AG04450 (cell line): Measurements from ENCODE around the gene FBXO24. TPM values are rescaled to one million over a fixed set of nuclear protein-coding genes. Genes with fewer than 3 reads are reported as not detected.
A peak's percentile ranks its signal among the peaks of the same experiment; 100 is the strongest.
"Not testable (repeated sequence)": the region's sequence is repeated elsewhere in the genome, so short reads cannot be mapped to it uniquely, and the experiment has no call there.

ENCODE experiments used
- CTCF ChIA-PET: fragments of 300-600, 350-600 bp; formaldehyde crosslinking; extraction: SDS; loops from one replicate; lab custom pipeline; 2022; ENCODE audit warnings: antibody characterized with exemption, inconsistent platforms; lab: Charles Lee
- POLR2A ChIA-PET: fragments of 350-600 bp; formaldehyde crosslinking; extraction: SDS; loops from one replicate; lab custom pipeline; 2021; ENCODE audit warnings: antibody characterized with exemption, inconsistent platforms; lab: Yijun Ruan, JAX
- DNase-seq: peaks from one replicate; pipeline ENCODE4 v3.0.0-alpha.2; 2011; ENCODE audit warnings: low read depth, low spot score
- H3K27ac ChIP-seq: one replicate; pipeline ENCODE4 v1.5.1; 2012; ENCODE audit warnings: low read depth, low read length, control low read depth
- H3K27me3 ChIP-seq: one replicate; pipeline ENCODE4 v1.6.0; 2012; ENCODE audit warnings: low read length; ENCODE audit not compliant: control insufficient read depth, insufficient read depth
- H3K4me3 ChIP-seq: 2 replicates; pipeline ENCODE4 v1.5.1; 2011; ENCODE audit warnings: mild to moderate bottlenecking, low read depth, low read length, control low read depth
- H3K9me3 ChIP-seq: 2 replicates; pipeline ENCODE4 v1.5.1; 2012; ENCODE audit warnings: low read length; ENCODE audit not compliant: control insufficient read depth, insufficient read depth
- polyA plus RNA-seq: library from polyadenylated mRNA; depleted of rRNA; stranded (reverse); fragments of >200 nt; gene quantifications from 2 replicates; pipeline ENCODE4 v1.2.3, GENCODE V29; 2011
- TF ChIP-seq, protein P1 (sequence below): IDR thresholded peaks from 2 replicates; pipeline ENCODE4 v1.5.1; 2011; ENCODE audit warnings: low read depth, low read length, control low read depth, inconsistent platforms

The FBXO24 gene
- polyA plus RNA-seq, 1 experiment, result 0.29 TPM

DNA sequence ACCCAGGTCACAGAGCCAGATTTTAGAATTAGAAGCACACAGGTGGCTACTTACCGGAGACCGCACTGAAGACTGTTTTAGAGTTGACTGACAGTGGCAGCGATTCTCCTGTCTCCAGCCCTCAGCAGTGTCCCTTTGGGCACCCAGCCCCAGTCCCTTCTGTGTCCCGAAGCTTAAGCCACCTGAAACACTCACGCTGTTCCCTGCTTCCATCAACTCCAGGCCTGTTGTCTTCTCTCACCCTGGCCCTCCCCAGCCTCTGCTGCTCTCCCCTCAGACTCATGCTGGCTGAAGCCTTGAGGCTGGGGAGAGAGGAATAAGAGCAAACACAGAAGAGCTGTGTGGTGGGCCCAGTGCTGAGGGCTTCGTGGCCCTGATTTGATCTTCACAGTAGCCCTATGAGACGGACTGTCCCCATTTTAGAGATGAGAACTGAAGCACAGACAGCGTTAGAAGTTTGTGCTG is 23.0 kb upstream of the FBXO24 start:
- CTCF ChIA-PET, result interaction anchor here (0.5 to 3.2 kb wide), 19 partner anchors 8 to 164 kb away, joined by 3 to 30 read pairs (median 6); partner anchors contain the start of genes AGFG2, FBXO24, LRCH4 and MOSPD3
- TF ChIP-seq, protein P1, sequence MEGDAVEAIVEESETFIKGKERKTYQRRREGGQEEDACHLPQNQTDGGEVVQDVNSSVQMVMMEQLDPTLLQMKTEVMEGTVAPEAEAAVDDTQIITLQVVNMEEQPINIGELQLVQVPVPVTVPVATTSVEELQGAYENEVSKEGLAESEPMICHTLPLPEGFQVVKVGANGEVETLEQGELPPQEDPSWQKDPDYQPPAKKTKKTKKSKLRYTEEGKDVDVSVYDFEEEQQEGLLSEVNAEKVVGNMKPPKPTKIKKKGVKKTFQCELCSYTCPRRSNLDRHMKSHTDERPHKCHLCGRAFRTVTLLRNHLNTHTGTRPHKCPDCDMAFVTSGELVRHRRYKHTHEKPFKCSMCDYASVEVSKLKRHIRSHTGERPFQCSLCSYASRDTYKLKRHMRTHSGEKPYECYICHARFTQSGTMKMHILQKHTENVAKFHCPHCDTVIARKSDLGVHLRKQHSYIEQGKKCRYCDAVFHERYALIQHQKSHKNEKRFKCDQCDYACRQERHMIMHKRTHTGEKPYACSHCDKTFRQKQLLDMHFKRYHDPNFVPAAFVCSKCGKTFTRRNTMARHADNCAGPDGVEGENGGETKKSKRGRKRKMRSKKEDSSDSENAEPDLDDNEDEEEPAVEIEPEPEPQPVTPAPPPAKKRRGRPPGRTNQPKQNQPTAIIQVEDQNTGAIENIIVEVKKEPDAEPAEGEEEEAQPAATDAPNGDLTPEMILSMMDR, result no peak
- Histone ChIP-seq H3K4me3 (no peak overlapping the region), H3K27ac (no peak overlapping the region), H3K9me3 (no peaks in the 10 kb centered on the region), H3K27me3 (no peaks in the 10 kb centered on the region)
- POLR2A ChIA-PET, result no interaction called here
- DNase-seq, result no peak

DNA sequence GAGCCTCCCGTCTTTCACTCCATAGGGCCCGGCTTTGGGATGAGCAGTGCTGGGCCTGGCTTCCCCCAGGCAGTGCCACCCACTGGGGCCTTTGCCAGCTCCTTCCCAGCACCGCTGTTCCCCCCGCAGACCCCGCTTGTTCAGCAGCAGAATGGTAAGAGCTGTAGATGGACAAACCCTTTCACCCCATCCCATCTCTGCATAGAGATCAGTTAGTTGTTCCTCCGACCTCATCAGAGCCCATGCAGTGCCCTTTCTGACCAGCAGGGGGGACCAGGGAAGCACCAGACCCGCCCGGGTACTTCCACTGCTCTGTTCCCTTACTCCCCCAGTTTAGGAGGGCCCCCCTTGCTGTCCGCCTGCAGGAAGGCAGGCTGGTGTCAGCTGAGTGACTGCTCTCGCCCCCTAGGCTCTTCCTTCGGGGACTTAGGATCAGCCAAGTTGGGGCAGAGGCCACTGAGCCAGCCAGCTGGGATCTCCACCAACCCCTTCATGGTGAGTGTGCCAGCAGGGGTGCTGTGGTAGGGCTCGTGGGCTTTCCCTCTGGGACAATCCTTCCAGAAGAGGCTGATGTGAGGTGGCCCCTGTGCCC is 22.2 kb upstream of the FBXO24 start:
- Histone ChIP-seq H3K9me3 (no peaks in the 10 kb centered on the region), H3K27me3 (no peaks in the 10 kb centered on the region), H3K4me3 (no peak overlapping the region), H3K27ac (no peak overlapping the region)
- DNase-seq, result no peak
- ChIA-PET POLR2A (interaction anchor here (0.6 kb wide), 1 partner anchor 199 kb away, joined by 5 read pairs; no protein-coding TSS in a partner anchor), CTCF (interaction anchor here (0.5 to 3.2 kb wide), 32 partner anchors 9 to 306 kb away, joined by 3 to 30 read pairs (median 5); partner anchors contain the start of genes AGFG2, FBXO24, GNB2 and LRCH4)
- TF ChIP-seq, protein P1, result peak; percentile 97

DNA sequence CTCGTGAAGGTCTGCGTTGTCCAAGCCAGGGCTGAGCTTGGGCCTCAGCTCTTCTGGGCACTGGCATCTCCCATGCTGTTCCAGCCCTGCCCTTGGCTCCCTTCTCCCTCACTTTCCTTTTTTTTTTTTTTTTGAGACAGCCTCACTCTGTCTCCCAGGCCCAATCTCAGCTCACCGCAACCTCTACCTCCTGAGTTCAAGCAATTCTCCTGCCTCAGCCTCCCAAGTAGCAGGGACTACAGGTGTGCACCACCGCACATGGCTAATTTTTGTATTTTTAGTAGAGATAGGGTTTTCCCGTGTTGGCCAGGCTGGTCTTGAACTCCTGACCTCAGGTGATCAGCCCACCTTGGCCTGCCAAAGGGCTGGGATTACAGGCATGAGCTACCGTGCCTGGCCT is 21.7 kb upstream of the FBXO24 start:
- CTCF ChIA-PET, result interaction anchor here (0.6 to 3.2 kb wide), 28 partner anchors 8 to 283 kb away, joined by 3 to 30 read pairs (median 6); partner anchors contain the start of genes FBXO24, GNB2, LRCH4 and MOSPD3
- not testable (repeated sequence) for H3K4me3 ChIP-seq, H3K27me3 ChIP-seq, DNase-seq, H3K9me3 ChIP-seq, H3K27ac ChIP-seq
- POLR2A ChIA-PET, result interaction anchor here (0.6 to 0.7 kb wide), 2 partner anchors 13 to 199 kb away, joined by 3 to 5 read pairs; no protein-coding TSS in a partner anchor

DNA sequence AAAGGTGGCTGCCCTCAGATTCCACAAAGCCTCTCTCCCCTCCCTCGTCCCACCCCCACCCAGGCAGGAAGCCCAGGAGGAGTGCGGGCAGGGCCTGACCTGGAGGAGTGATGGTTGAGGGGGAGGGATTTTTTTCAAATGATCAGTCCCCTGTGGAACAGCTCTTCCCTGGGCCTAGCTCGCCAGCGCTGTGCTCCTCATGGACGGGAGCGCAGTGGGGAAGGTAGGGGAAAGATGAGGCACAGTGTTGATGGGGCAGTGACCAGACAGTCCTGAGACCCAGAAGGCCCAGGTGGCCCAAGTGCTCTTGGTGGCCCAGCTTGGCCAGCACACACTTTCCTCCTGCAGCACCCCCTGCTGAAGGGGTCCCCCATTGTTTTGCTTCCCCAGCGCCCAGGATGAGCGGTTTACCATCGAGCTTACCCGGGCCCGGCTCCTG is 21.0 kb upstream of the FBXO24 start:
- no peak overlapping the region for H3K27ac ChIP-seq
- CTCF ChIA-PET, result interaction anchor here (0.5 to 3.2 kb wide), 11 partner anchors 10 to 184 kb away, joined by 5 to 30 read pairs (median 10); partner anchors contain the start of genes FBXO24, LRCH4 and SPACDR
- TF ChIP-seq, protein P1, result no peak
- no peaks in the 10 kb centered on the region; the same call in 1 of the 2 replicates for H3K9me3 ChIP-seq
- no peak overlapping the region for H3K4me3 ChIP-seq
- POLR2A ChIA-PET, result interaction anchor here (0.7 kb wide), 1 partner anchor 12 kb away, joined by 3 read pairs; no protein-coding TSS in a partner anchor
- no peak for DNase-seq
- H3K27me3 ChIP-seq, result no peaks in the 10 kb centered on the region

DNA sequence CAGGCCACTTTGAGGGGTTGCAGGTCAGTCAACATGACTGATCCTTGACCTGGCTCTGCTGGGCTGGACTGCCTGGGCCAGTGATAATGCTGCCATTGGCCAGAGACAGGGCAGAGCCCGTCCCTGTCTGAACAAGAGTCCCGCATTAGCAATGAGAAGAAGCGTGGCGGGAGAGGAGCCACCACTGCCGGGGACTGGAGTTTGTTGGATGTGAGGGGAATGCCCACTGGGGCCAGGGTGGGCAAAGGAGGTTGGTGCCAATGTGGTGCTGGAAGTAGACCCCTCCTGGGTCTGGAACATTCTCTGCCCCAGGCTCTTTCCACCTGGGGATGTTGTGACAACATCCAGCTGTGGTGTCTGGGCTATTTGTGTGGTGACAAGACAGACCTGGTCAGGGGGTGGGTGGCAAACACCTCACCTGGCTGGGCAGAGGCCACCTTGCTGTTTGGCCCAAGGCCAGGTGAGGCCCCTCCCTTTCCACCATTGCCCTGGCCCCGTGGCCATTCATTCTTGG is 20.1 kb upstream of the FBXO24 start:
- DNase-seq, result no peak
- Histone ChIP-seq H3K9me3 (no peaks in the 10 kb centered on the region; the same call in 1 of the 2 replicates), H3K4me3 (no peak overlapping the region), H3K27me3 (peaks cover 2% of the 10 kb centered on the region), H3K27ac (no peak overlapping the region)
- CTCF ChIA-PET, result interaction anchor here (0.6 to 3.2 kb wide), 7 partner anchors 11 to 125 kb away, joined by 3 to 30 read pairs (median 10); partner anchors contain the start of genes FBXO24, LRCH4 and SPACDR
- TF ChIP-seq, protein P1, result no peak
- POLR2A ChIA-PET, result interaction anchor here (1.2 kb wide), 1 partner anchor 20 kb away, joined by 4 read pairs; the partner anchor contains the start of genes FBXO24 and LRCH4
